Transverse colon (tissue), 3 donors: Measurements from ENCODE around the gene RNU1-2.
"Not testable (repeated sequence)": the region's sequence is repeated elsewhere in the genome, so short reads cannot be mapped to it uniquely, and the experiment has no call there.

Experiments used
- POLR2A ChIP-seq: fragments of 450-650 bp; IDR thresholded peaks from one replicate; pipeline ENCODE4 v1.6.1; 2016; ENCODE audit warnings: antibody characterized with exemption, mild to moderate bottlenecking, moderate library complexity
- TF ChIP-seq, protein P1 (sequence below), 5 experiments: fragments of 200-600 bp in 3 of 5; fragments of 450-650 bp in 2 of 5; sonication (generic) in 3 of 5; IDR thresholded peaks; 1 replicate in 2 of 5; 2 replicates in 3 of 5; pipeline ENCODE4 v1.5.1; 2016 to 2017; ENCODE audit warnings: antibody characterized with exemption in 5 of 5, inconsistent platforms in 3 of 5, mild to moderate bottlenecking in 2 of 5, moderate library complexity in 1 of 5

DNA sequence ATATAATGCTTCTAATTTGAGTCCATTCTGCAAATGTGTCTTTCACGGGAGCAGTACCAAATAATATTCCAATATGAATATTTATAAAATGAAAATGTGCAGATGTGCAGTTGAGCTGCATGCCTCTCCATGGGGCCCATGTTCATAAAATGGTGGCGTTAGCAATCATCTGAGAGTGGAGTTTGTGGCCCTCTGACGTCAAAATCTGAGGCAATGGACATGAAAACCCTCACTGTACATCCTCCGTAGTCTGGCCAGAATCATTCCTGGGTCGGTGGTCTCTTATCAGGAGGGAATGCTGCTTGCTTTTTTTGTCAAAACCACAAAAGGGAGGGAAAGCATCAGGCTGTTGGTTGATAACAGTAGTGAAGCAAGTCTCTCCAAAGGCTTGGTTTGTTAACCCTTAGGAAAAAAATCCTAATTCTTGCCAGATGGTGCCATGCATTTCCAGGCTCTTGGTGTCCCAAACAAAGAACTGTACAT, 5.2 kb upstream of the RNU1-2 start:
- TF ChIP-seq, protein P1, sequence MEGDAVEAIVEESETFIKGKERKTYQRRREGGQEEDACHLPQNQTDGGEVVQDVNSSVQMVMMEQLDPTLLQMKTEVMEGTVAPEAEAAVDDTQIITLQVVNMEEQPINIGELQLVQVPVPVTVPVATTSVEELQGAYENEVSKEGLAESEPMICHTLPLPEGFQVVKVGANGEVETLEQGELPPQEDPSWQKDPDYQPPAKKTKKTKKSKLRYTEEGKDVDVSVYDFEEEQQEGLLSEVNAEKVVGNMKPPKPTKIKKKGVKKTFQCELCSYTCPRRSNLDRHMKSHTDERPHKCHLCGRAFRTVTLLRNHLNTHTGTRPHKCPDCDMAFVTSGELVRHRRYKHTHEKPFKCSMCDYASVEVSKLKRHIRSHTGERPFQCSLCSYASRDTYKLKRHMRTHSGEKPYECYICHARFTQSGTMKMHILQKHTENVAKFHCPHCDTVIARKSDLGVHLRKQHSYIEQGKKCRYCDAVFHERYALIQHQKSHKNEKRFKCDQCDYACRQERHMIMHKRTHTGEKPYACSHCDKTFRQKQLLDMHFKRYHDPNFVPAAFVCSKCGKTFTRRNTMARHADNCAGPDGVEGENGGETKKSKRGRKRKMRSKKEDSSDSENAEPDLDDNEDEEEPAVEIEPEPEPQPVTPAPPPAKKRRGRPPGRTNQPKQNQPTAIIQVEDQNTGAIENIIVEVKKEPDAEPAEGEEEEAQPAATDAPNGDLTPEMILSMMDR (IDR thresholded peaks at IDR 0.05) = not testable (repeated sequence)
- not testable (repeated sequence) for TF ChIP-seq POLR2A
